ENCODE results near the gene WDFY3.

Gene WDFY3

GRCh38 chr4:84878546-84878945, 87.9 kb downstream of the WDFY3 start:
- no peak for ATAC-seq

GRCh38 chr4:84878090-84878489, 88.4 kb downstream of the WDFY3 start:
- no peak for TF ChIP-seq ISL1 (CRISPR knock-in tag; IDR thresholded peaks at IDR 0.05)
- no peak for TF ChIP-seq ZNF565 (CRISPR knock-in tag; conservative IDR thresholded peaks at IDR 0.05; ENCODE audit: low read depth)
- no peak for TF ChIP-seq ESRRG (CRISPR knock-in tag; IDR thresholded peaks at IDR 0.05)
- no peak for TF ChIP-seq OSR1 (CRISPR knock-in tag; IDR thresholded peaks at IDR 0.05)
- TF ChIP-seq PATZ1 (CRISPR knock-in tag; IDR thresholded peaks at IDR 0.05; ENCODE audit: borderline replicate concordance), result no peak
- ATAC-seq, result peak; percentile 81

More at GRCh38 chr4:84878546-84878945, 87.9 kb downstream of the WDFY3 start:
- TF ChIP-seq ZNF565 (CRISPR knock-in tag; conservative IDR thresholded peaks at IDR 0.05; ENCODE audit: low read depth) (no peak), ZNF8 (CRISPR knock-in tag; IDR thresholded peaks at IDR 0.05) (no peak), PATZ1 (CRISPR knock-in tag; IDR thresholded peaks at IDR 0.05; ENCODE audit: borderline replicate concordance) (no peak), TOX (CRISPR knock-in tag; IDR thresholded peaks at IDR 0.05; ENCODE audit: borderline replicate concordance) (no peak), TCF4 (CRISPR knock-in tag; IDR thresholded peaks at IDR 0.05; ENCODE audit: borderline replicate concordance) (no peak), POU6F1 (CRISPR knock-in tag; IDR thresholded peaks at IDR 0.05; ENCODE audit: borderline replicate concordance, low read depth) (no peak), ZFP30 (CRISPR knock-in tag; IDR thresholded peaks at IDR 0.05) (no peak), OSR1 (CRISPR knock-in tag; IDR thresholded peaks at IDR 0.05) (no peak)

GRCh38 chr4:84877051-84877833, 89.2 kb downstream of the WDFY3 start:
- TF ChIP-seq TSHZ2 (CRISPR knock-in tag; IDR thresholded peaks at IDR 0.05) (no peak), GLIS3 (CRISPR knock-in tag; IDR thresholded peaks at IDR 0.05) (no peak), POU6F1 (CRISPR knock-in tag; IDR thresholded peaks at IDR 0.05; ENCODE audit: borderline replicate concordance, low read depth) (no peak), ZC3H10 (CRISPR knock-in tag; IDR thresholded peaks at IDR 0.05) (no peak), PATZ1 (CRISPR knock-in tag; IDR thresholded peaks at IDR 0.05; ENCODE audit: borderline replicate concordance) (no peak), ARNTL (CRISPR knock-in tag; IDR thresholded peaks at IDR 0.05; ENCODE audit: borderline replicate concordance, low read depth) (no peak), SNAI2 (CRISPR knock-in tag; IDR thresholded peaks at IDR 0.05) (no peak), ZFP3 (CRISPR knock-in tag; IDR thresholded peaks at IDR 0.05) (no peak)
- peak; percentile 68 for ATAC-seq

Measured in SK-N-SH treated with all-trans-retinoic acid at 6 μM for 48 hours (cell line).